ENCODE results near the gene U2AF2. TPM values are rescaled to one million over a fixed set of nuclear protein-coding genes. Genes with fewer than 3 reads are reported as not detected.

U2AF2 gene
- total RNA-seq, 6 experiments from 2014 or later, result 55.1 to 75.6 (median 63.5) TPM

- no peaks in the 10 kb centered on the region for H3K9me3 ChIP-seq
- H3K4me1 ChIP-seq, result no peaks in the 10 kb centered on the region
- TF ChIP-seq, protein P1, sequence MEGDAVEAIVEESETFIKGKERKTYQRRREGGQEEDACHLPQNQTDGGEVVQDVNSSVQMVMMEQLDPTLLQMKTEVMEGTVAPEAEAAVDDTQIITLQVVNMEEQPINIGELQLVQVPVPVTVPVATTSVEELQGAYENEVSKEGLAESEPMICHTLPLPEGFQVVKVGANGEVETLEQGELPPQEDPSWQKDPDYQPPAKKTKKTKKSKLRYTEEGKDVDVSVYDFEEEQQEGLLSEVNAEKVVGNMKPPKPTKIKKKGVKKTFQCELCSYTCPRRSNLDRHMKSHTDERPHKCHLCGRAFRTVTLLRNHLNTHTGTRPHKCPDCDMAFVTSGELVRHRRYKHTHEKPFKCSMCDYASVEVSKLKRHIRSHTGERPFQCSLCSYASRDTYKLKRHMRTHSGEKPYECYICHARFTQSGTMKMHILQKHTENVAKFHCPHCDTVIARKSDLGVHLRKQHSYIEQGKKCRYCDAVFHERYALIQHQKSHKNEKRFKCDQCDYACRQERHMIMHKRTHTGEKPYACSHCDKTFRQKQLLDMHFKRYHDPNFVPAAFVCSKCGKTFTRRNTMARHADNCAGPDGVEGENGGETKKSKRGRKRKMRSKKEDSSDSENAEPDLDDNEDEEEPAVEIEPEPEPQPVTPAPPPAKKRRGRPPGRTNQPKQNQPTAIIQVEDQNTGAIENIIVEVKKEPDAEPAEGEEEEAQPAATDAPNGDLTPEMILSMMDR (IDR thresholded peaks at IDR 0.05), result no peak
- TF ChIP-seq POLR2A (IDR thresholded peaks at IDR 0.05), result no peak
- no peaks in the 10 kb centered on the region for H3K27me3 ChIP-seq
- ATAC-seq, result no peak
- H3K27ac ChIP-seq, result no peak overlapping the region
- intact Hi-C loops (cut with DNase I), result no loop called here
- no peak overlapping the region for H3K4me3 ChIP-seq
- peaks cover 17 to 82% (median 39%) of the 10 kb centered on the region in 4 donors for H3K36me3 ChIP-seq
- 90% methylated on average over 2 of the region's 12 CpGs for WGBS (ENCODE audit: insufficient coverage, low coverage, low lambda C conversion rate, missing lambda C conversion rate)
- no peak for DNase-seq
These were observed 11.6 kb downstream of the U2AF2 start for GRCh38 chr19:55666343-55667005.

DNA sequence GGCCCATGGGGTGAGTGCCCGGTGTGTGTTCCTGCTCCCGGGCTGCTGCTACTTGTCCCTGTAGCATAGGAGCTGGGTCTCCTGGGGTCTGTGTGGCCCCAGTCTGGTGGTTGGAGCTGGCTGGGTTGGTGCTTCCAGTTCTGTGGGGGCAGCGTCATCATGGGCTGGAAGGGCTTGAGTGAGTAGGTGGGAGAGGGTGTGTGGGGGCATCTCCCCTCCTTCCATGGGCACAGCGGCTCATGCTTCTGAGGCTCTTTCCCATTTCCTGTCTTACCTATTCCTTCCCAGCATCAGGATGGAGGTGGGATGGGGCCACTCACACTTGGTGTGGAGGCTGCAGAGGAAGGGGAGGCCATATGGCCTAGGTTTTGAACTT, 12.2 kb downstream of the U2AF2 start:
- 100% methylated on average over 1 of the region's 4 CpGs for WGBS (ENCODE audit: insufficient coverage, low coverage, low lambda C conversion rate, missing lambda C conversion rate)
- no peak overlapping the region for H3K4me3 ChIP-seq
- H3K27ac ChIP-seq, result no peak overlapping the region
- DNase-seq, result no peak
- intact Hi-C loops (cut with DNase I), result no loop called here
- H3K4me1 ChIP-seq, result no peaks in the 10 kb centered on the region
- no peaks in the 10 kb centered on the region for H3K9me3 ChIP-seq
- peaks cover 17 to 78% (median 38%) of the 10 kb centered on the region in 4 donors for H3K36me3 ChIP-seq
- no peaks in the 10 kb centered on the region for H3K27me3 ChIP-seq
- TF ChIP-seq, protein P1 (IDR thresholded peaks at IDR 0.05), result no peak
- no peak for TF ChIP-seq POLR2A (IDR thresholded peaks at IDR 0.05)
- no peak for ATAC-seq

DNA sequence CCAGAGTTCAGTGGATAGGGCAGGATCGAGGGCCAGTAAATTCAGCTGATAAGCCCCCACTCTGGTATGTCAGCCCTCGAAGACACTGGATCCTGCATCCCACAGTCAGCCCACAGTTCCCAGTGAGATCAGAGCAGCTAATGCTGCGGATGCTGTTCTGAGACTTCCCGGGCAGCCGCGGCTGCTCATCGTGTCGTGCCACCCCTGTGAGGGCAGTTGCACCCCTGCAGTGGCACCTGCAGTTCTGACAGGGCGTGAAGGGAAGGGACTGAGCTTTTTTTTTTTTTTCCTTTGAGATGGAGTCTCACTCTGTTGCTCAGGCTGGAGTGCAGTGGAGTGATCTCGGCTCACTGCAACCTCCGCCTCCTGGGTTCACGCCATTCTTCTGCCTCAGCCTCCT, 12.7 kb downstream of the U2AF2 start:
- Histone ChIP-seq H3K9me3 (no peaks in the 10 kb centered on the region), H3K27me3 (no peaks in the 10 kb centered on the region), H3K27ac (no peak overlapping the region), H3K4me1 (no peaks in the 10 kb centered on the region), H3K4me3 (no peak overlapping the region), H3K36me3 (peaks cover 17 to 80% (median 36%) of the 10 kb centered on the region in 4 donors)
- no peak for ATAC-seq
- TF ChIP-seq POLR2A (IDR thresholded peaks at IDR 0.05), result no peak
- TF ChIP-seq, protein P1 (IDR thresholded peaks at IDR 0.05), result no peak
- WGBS (ENCODE audit: insufficient coverage, low coverage, low lambda C conversion rate, missing lambda C conversion rate), result 80% methylated on average over 4 of the region's 12 CpGs
- intact Hi-C loops (cut with DNase I), result no loop called here
- no peak for DNase-seq

- DNase-seq, result no peak
- no peak overlapping the region for H3K4me3 ChIP-seq
- no CpG with 5 or more reads among the region's 11 CpGs for WGBS (ENCODE audit: insufficient coverage, low coverage, low lambda C conversion rate, missing lambda C conversion rate)
- no peaks in the 10 kb centered on the region for H3K9me3 ChIP-seq
- H3K4me1 ChIP-seq, result no peaks in the 10 kb centered on the region
- H3K27me3 ChIP-seq, result no peaks in the 10 kb centered on the region
- H3K27ac ChIP-seq, result no peak overlapping the region
- TF ChIP-seq, protein P1 (IDR thresholded peaks at IDR 0.05), result no peak
- TF ChIP-seq POLR2A (IDR thresholded peaks at IDR 0.05), result no peak
- peaks cover 17 to 80% (median 33%) of the 10 kb centered on the region in 4 donors for H3K36me3 ChIP-seq
- intact Hi-C loops (cut with DNase I), result no loop called here
- ATAC-seq, result peak in 1 of 4 donors; percentile 39
These were observed 13.1 kb downstream of the U2AF2 start for GRCh38 chr19:55667958-55668357.
